ENCODE measurements around the gene RIOK1.

Gene RIOK1

GRCh38 chr6:7431674-7432390, 42.2 kb downstream of the RIOK1 start:
- no peak overlapping the region for H3K27ac ChIP-seq
- no peak for TF ChIP-seq ZFX (IDR thresholded peaks at IDR 0.05; ENCODE audit: borderline replicate concordance)
- TF ChIP-seq CTCF (IDR thresholded peaks at IDR 0.05), result no peak

- H3K27ac ChIP-seq, result no peak overlapping the region
- TF ChIP-seq CTCF (IDR thresholded peaks at IDR 0.05) (no peak), ZFX (IDR thresholded peaks at IDR 0.05; ENCODE audit: borderline replicate concordance) (no peak)
Measured at GRCh38 chr6:7432391-7433120, 42.9 kb downstream of the RIOK1 start.

GRCh38 chr6:7433121-7433617, 43.6 kb downstream of the RIOK1 start:
- H3K27ac ChIP-seq, result no peak overlapping the region
- no peak for TF ChIP-seq CTCF (IDR thresholded peaks at IDR 0.05)
- TF ChIP-seq ZFX (IDR thresholded peaks at IDR 0.05; ENCODE audit: borderline replicate concordance), result no peak

GRCh38 chr6:7434672-7435071, 45.1 kb downstream of the RIOK1 start:
- TF ChIP-seq CTCF (IDR thresholded peaks at IDR 0.05) (no peak), ZFX (IDR thresholded peaks at IDR 0.05; ENCODE audit: borderline replicate concordance) (no peak)
- no peak overlapping the region for H3K27ac ChIP-seq

- no peak overlapping the region for H3K27ac ChIP-seq
- TF ChIP-seq CTCF (IDR thresholded peaks at IDR 0.05), result no peak
Measured at GRCh38 chr6:7438011-7438410, 48.4 kb downstream of the RIOK1 start.

GRCh38 chr6:7439228-7439627, 49.6 kb downstream of the RIOK1 start:
- H3K27ac ChIP-seq, result no peak overlapping the region

More at GRCh38 chr6:7439228-7439627, 49.6 kb downstream of the RIOK1 start:
- TF ChIP-seq ZFX (IDR thresholded peaks at IDR 0.05; ENCODE audit: borderline replicate concordance) (no peak), CTCF (IDR thresholded peaks at IDR 0.05) (no peak)
